ENCODE results near the gene ZNF804B.
"Not testable (repeated sequence)": the region's sequence is repeated elsewhere in the genome, so short reads cannot be mapped to it uniquely, and the experiment has no call there.

The ZNF804B gene

GRCh38 chr7:89170628-89171027 lies 411.1 kb downstream of the ZNF804B start:
- no peak overlapping the region for H3K4me3 ChIP-seq (ENCODE audit: low read depth, low read length)
- no peaks in the 10 kb centered on the region for H3K27me3 ChIP-seq (ENCODE audit: insufficient read depth, low read depth, severe bottlenecking)
- H3K9me3 ChIP-seq (ENCODE audit: severe bottlenecking), result no peaks in the 10 kb centered on the region
- DNase-seq, result no peak
- no peak overlapping the region for H3K27ac ChIP-seq
- H3K36me3 ChIP-seq, result no peaks in the 10 kb centered on the region
- TF ChIP-seq, protein P1, sequence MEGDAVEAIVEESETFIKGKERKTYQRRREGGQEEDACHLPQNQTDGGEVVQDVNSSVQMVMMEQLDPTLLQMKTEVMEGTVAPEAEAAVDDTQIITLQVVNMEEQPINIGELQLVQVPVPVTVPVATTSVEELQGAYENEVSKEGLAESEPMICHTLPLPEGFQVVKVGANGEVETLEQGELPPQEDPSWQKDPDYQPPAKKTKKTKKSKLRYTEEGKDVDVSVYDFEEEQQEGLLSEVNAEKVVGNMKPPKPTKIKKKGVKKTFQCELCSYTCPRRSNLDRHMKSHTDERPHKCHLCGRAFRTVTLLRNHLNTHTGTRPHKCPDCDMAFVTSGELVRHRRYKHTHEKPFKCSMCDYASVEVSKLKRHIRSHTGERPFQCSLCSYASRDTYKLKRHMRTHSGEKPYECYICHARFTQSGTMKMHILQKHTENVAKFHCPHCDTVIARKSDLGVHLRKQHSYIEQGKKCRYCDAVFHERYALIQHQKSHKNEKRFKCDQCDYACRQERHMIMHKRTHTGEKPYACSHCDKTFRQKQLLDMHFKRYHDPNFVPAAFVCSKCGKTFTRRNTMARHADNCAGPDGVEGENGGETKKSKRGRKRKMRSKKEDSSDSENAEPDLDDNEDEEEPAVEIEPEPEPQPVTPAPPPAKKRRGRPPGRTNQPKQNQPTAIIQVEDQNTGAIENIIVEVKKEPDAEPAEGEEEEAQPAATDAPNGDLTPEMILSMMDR (IDR thresholded peaks at IDR 0.05; ENCODE audit: low read depth, low read length), result no peak

DNA sequence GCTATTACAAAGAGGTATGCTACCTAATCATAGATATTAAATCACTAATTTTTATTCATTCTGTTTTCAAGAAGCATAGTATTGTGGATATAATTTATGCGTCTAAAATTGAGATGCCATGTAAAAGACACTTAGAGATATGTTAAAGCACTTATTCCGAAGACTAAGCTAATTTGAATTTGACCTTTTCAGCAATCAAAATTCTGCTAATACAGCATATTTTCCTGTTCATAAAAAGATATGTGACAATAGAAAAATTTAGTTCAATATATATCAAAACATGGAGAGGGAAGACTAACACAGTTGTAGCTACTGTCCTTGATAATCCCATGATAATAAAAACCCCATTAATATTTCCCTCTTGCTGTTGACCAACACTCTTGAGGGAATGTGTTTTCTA lies 422.6 kb downstream of the ZNF804B start:
- H3K36me3 ChIP-seq, result no peaks in the 10 kb centered on the region
- H3K27me3 ChIP-seq (ENCODE audit: insufficient read depth, low read depth, severe bottlenecking), result no peaks in the 10 kb centered on the region
- TF ChIP-seq, protein P1 (IDR thresholded peaks at IDR 0.05; ENCODE audit: low read depth, low read length), result no peak
- no peak overlapping the region for H3K27ac ChIP-seq
- no peak overlapping the region for H3K4me3 ChIP-seq (ENCODE audit: low read depth, low read length)
- DNase-seq, result no peak
- H3K9me3 ChIP-seq (ENCODE audit: severe bottlenecking), result no peaks in the 10 kb centered on the region

DNA sequence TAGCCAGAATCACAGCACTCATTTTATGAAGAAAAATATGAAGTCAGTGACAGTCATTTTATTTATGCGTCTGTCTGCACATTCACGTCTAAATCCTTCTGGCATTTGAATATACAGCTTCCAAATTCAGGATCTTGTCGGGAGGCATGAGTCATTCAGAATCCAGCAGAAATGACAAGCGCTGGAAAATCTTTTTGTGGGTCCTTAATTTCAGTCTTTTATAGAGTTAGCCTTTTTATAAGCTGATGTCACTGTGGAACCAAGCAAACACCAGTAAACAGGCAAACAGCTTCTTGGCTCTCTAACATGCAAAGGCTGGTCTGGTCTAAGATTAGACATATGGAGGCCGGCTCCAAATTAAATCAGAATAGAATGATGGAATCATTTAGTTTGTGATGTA lies 424.2 kb downstream of the ZNF804B start:
- H3K27ac ChIP-seq, result no peak overlapping the region
- H3K4me3 ChIP-seq (ENCODE audit: low read depth, low read length), result no peak overlapping the region
- H3K27me3 ChIP-seq (ENCODE audit: insufficient read depth, low read depth, severe bottlenecking), result no peaks in the 10 kb centered on the region
- TF ChIP-seq, protein P1 (IDR thresholded peaks at IDR 0.05; ENCODE audit: low read depth, low read length), result no peak
- no peak for DNase-seq
- H3K36me3 ChIP-seq, result no peaks in the 10 kb centered on the region
- no peaks in the 10 kb centered on the region for H3K9me3 ChIP-seq (ENCODE audit: severe bottlenecking)

- TF ChIP-seq, protein P1 (IDR thresholded peaks at IDR 0.05; ENCODE audit: low read depth, low read length), result no peak
- no peaks in the 10 kb centered on the region for H3K27me3 ChIP-seq (ENCODE audit: insufficient read depth, low read depth, severe bottlenecking)
- no peaks in the 10 kb centered on the region for H3K9me3 ChIP-seq (ENCODE audit: severe bottlenecking)
- DNase-seq, result no peak
- H3K4me3 ChIP-seq (ENCODE audit: low read depth, low read length), result no peak overlapping the region
- H3K36me3 ChIP-seq, result no peaks in the 10 kb centered on the region
- H3K27ac ChIP-seq, result no peak overlapping the region
These were observed 441.3 kb downstream of the ZNF804B start for GRCh38 chr7:89200758-89201157.

DNA sequence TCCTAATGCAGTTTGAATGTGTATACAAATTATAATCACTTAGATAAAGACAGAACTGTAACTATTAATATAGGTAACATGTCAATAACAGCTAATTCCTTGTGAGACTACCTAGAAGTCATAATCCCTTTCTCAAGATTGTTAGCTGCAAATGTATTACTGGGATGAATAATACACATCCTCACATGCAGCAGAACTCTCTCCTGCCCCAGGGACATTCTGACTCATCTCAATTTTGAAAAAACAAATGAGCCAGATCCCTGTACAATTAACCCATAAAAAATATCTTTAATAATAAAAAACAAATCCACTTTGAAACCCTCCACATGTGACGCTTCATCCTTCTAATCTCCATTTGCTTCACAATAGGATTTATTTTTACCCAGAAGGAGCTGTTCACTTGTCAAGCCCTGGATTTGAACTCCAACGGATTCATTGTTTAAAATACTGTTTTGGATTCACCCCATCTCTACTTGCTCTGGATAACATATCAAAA lies 464.4 kb downstream of the ZNF804B start:
- DNase-seq, result no peak
- TF ChIP-seq, protein P1 (IDR thresholded peaks at IDR 0.05; ENCODE audit: low read depth, low read length), result no peak
- H3K9me3 ChIP-seq (ENCODE audit: severe bottlenecking), result no peaks in the 10 kb centered on the region
- H3K27me3 ChIP-seq (ENCODE audit: insufficient read depth, low read depth, severe bottlenecking), result no peaks in the 10 kb centered on the region
- H3K27ac ChIP-seq, result peak overlapping the region; percentile 7; the same call in 1 of the 2 replicates
- H3K4me3 ChIP-seq (ENCODE audit: low read depth, low read length), result no peak overlapping the region
- no peaks in the 10 kb centered on the region for H3K36me3 ChIP-seq

GRCh38 chr7:89228688-89229171 lies 469.2 kb downstream of the ZNF804B start:
- not testable (repeated sequence) for H3K9me3 ChIP-seq (ENCODE audit: severe bottlenecking); H3K27ac ChIP-seq; H3K27me3 ChIP-seq (ENCODE audit: insufficient read depth, low read depth, severe bottlenecking); H3K36me3 ChIP-seq; DNase-seq; H3K4me3 ChIP-seq (ENCODE audit: low read depth, low read length)
